Lung (tissue), 12 donors: ENCODE data around the gene PDE4B. TPM values are rescaled to one million over a fixed set of nuclear protein-coding genes. Genes with fewer than 3 reads are reported as not detected.

Source experiments
- ATAC-seq: fragments of 200-7000 bp; cut with Tn5 transposase; one replicate; pipeline ENCODE4 v1.9.1; 2020; ENCODE audit warnings: moderate number of reproducible peaks; ENCODE audit not compliant: insufficient read depth, low FRiP score
- DNase-seq, 3 donors: peaks; one replicate each; pipeline ENCODE4 v3.0.0-alpha.2; 2013 to 2017
- H3K27ac ChIP-seq, 2 donors: one replicate each; pipeline ENCODE4 v1.5.1; 2013; ENCODE audit warnings: mild to moderate bottlenecking in 2 of 2, moderate library complexity in 2 of 2, control low read depth in 1 of 2, inconsistent platforms in 1 of 2, low read depth in 1 of 2, low read length in 1 of 2
- H3K27me3 ChIP-seq, 3 donors: one replicate each; pipeline ENCODE4 v1.5.1; 2013; ENCODE audit warnings: low read length in 2 of 3; ENCODE audit not compliant: control insufficient read depth in 3 of 3, insufficient read depth in 3 of 3
- H3K36me3 ChIP-seq, 4 donors: one replicate each; pipeline ENCODE4 v1.5.1; 2013; ENCODE audit warnings: low read length in 4 of 4, mild to moderate bottlenecking in 1 of 4, moderate library complexity in 1 of 4; ENCODE audit not compliant: control insufficient read depth in 4 of 4, insufficient read depth in 4 of 4
- H3K4me1 ChIP-seq, 5 donors: one replicate each; pipeline ENCODE4 v1.5.1; 2013; ENCODE audit warnings: low read length in 5 of 5, mild to moderate bottlenecking in 2 of 5, moderate library complexity in 1 of 5; ENCODE audit not compliant: control insufficient read depth in 5 of 5, insufficient read depth in 5 of 5
- H3K4me3 ChIP-seq: one replicate; pipeline ENCODE4 v1.5.1; 2013; ENCODE audit warnings: mild to moderate bottlenecking, control low read depth, moderate library complexity
- H3K9ac ChIP-seq, 2 donors: one replicate each; pipeline ENCODE4 v1.5.1; 2013; ENCODE audit warnings: low read length in 2 of 2, control low read depth in 1 of 2; ENCODE audit not compliant: insufficient read depth in 1 of 2
- H3K9me3 ChIP-seq, 4 donors: one replicate each; pipeline ENCODE4 v1.5.1; 2013; ENCODE audit warnings: low read length in 3 of 4, mild to moderate bottlenecking in 1 of 4, moderate library complexity in 1 of 4; ENCODE audit not compliant: control insufficient read depth in 4 of 4, insufficient read depth in 3 of 4
- WGBS, 2 donors: extraction: QIAGEN DNeasy Blood & Tissue Kit; methylation state at CpG; one replicate each; pipeline ENCODE4 v1.1.7; 2013; 5-methylcytosine and 5-hydroxymethylcytosine counted together
- polyA plus RNA-seq, 2 donors: library from polyadenylated mRNA; stranded (reverse); fragments of 200-250 nt; gene quantifications; one replicate each; pipeline ENCODE4 v1.2.1, GENCODE V29; 2013
- total RNA-seq, 2 donors: library from RNA; depleted of rRNA in 1 of 2; stranded (reverse); fragments of >200 nt in 1 of 2; gene quantifications; one replicate each; pipeline ENCODE4 v1.2.1, GENCODE V29; 2014 to 2021
- TF ChIP-seq, protein P1 (sequence below): IDR thresholded peaks from 2 replicates; pipeline ENCODE4 v1.5.1; 2012; ENCODE audit warnings: mild to moderate bottlenecking; ENCODE audit errors: control extremely low read depth, extremely low read depth
- donor health status: control.
- donor health status: control.
- donor health status: Bipolar disorder and iron deficiency.
- donor health status: healthy.
- donor health status: DM: yes; HTN: yes; CAD: no.

The PDE4B gene
- total and polyA plus RNA-seq, 4 donors = 4.0 to 96.2 (median 20.2) TPM

- H3K27ac ChIP-seq = no peak overlapping the region
- TF ChIP-seq, protein P1, sequence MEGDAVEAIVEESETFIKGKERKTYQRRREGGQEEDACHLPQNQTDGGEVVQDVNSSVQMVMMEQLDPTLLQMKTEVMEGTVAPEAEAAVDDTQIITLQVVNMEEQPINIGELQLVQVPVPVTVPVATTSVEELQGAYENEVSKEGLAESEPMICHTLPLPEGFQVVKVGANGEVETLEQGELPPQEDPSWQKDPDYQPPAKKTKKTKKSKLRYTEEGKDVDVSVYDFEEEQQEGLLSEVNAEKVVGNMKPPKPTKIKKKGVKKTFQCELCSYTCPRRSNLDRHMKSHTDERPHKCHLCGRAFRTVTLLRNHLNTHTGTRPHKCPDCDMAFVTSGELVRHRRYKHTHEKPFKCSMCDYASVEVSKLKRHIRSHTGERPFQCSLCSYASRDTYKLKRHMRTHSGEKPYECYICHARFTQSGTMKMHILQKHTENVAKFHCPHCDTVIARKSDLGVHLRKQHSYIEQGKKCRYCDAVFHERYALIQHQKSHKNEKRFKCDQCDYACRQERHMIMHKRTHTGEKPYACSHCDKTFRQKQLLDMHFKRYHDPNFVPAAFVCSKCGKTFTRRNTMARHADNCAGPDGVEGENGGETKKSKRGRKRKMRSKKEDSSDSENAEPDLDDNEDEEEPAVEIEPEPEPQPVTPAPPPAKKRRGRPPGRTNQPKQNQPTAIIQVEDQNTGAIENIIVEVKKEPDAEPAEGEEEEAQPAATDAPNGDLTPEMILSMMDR = no peak
- H3K4me3 ChIP-seq = no peak overlapping the region
- DNase-seq (no peak), ATAC-seq (no peak)
- no peaks in the 10 kb centered on the region for H3K9me3 ChIP-seq
- H3K4me1 ChIP-seq = peaks cover 0 to 5% (median 0%) of the 10 kb centered on the region in 5 donors
- H3K36me3 ChIP-seq = no peaks in the 10 kb centered on the region
- 82 to 89% methylated on average over 2 of the region's 2 CpGs for WGBS, 2 donors
- H3K27me3 ChIP-seq = no peaks in the 10 kb centered on the region
- H3K9ac ChIP-seq = no peak overlapping the region
These were observed 281.5 kb downstream of the PDE4B start for GRCh38 chr1:66074147-66074546.

- H3K36me3 ChIP-seq = no peaks in the 10 kb centered on the region
- TF ChIP-seq, protein P1 = no peak
- no peak overlapping the region for H3K27ac ChIP-seq
- no peak overlapping the region for H3K9ac ChIP-seq
- ATAC-seq = no peak
- no peaks in the 10 kb centered on the region for H3K27me3 ChIP-seq
- no peak overlapping the region for H3K4me3 ChIP-seq
- H3K9me3 ChIP-seq = no peaks in the 10 kb centered on the region
- 84 to 92% methylated on average over 6 of the region's 6 CpGs for WGBS, 2 donors
- no peak for DNase-seq
- H3K4me1 ChIP-seq = peaks cover 0 to 5% (median 0%) of the 10 kb centered on the region in 5 donors
These were observed 285.7 kb downstream of the PDE4B start for GRCh38 chr1:66078412-66078811.

DNA sequence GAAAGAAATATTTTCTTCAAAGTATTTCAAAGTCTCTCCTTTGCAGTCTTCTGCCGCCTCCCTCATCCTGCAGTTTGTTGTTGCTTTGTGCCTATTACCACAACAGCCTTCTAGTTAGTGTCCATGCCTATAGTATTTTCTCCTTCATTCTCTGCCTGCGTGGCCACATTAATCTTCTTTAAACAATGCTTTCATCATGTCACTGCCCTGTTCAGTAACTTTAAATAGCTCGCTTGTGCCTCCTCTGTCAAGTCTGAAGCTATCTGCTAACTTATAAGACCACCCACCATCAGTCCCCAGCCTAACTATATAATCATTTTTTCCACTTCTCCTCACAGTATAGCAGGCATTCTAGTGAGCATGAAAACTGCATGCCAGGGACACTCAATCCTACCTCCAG is 290.3 kb downstream of the PDE4B start:
- no peaks in the 10 kb centered on the region for H3K9me3 ChIP-seq
- ATAC-seq (no peak), DNase-seq (no peak)
- H3K36me3 ChIP-seq = no peaks in the 10 kb centered on the region
- WGBS, 2 donors = 70 to 84% methylated on average over 3 of the region's 3 CpGs
- no peak overlapping the region for H3K9ac ChIP-seq
- TF ChIP-seq, protein P1 = no peak
- no peaks in the 10 kb centered on the region for H3K4me1 ChIP-seq
- H3K27me3 ChIP-seq = no peaks in the 10 kb centered on the region
- H3K27ac ChIP-seq = no peak overlapping the region
- no peak overlapping the region for H3K4me3 ChIP-seq

DNA sequence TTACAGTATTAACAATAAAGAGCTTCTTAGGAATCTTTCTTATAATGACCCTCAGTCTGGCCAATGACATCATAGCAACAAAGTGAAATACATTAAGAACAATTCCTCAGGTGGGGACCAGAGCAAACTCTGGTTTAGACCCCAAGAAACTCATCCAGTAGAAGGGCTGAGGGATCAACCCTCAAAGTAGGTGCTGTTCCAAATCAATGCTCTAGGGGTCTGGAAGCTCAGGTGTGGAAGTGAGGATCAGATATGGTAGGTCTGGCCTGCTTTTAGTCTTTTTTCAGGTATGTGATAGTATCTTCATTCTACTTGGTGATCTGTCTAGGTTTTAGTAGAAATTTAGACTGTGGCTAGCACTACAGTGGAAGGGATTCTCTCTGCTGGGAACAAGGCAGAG is 291.7 kb downstream of the PDE4B start:
- Histone ChIP-seq H3K9ac (no peak overlapping the region), H3K36me3 (no peaks in the 10 kb centered on the region), H3K4me1 (no peaks in the 10 kb centered on the region), H3K27ac (no peak overlapping the region), H3K4me3 (no peak overlapping the region), H3K9me3 (no peaks in the 10 kb centered on the region), H3K27me3 (no peaks in the 10 kb centered on the region)
- DNase-seq (no peak), ATAC-seq (no peak)
- TF ChIP-seq, protein P1 = no peak
